HL-60 (cell line): ENCODE measurements around the gene DLX5.

ENCODE experiments used
- CTCF ChIP-seq: IDR thresholded peaks from one replicate; pipeline ENCODE4 v1.5.1; 2011; ENCODE audit warnings: low read length, control low read depth, inconsistent platforms; ENCODE audit not compliant: insufficient read depth
- GABPA ChIP-seq: IDR thresholded peaks from 2 replicates; pipeline ENCODE4 v1.6.1; 2012; ENCODE audit warnings: low read depth
- POLR2AphosphoS5 ChIP-seq: IDR thresholded peaks from 2 replicates; pipeline ENCODE4 v1.6.1; 2012; ENCODE audit warnings: low read depth
- REST ChIP-seq: IDR thresholded peaks from 2 replicates; pipeline ENCODE4 v1.6.1; 2012; ENCODE audit warnings: low read depth; ENCODE audit not compliant: insufficient replicate concordance

GRCh38 chr7:96991546-96992191 lies 33.0 kb downstream of the DLX5 start:
- TF ChIP-seq CTCF (no peak), POLR2AphosphoS5 (no peak), REST (no peak), GABPA (no peak)
